Subcutaneous adipose tissue (tissue), 4 donors: ENCODE data around the gene FRMPD3. TPM values are rescaled to one million over a fixed set of nuclear protein-coding genes. Genes with fewer than 3 reads are reported as not detected.

Experiments used
- total RNA-seq, 4 donors: library from RNA; depleted of rRNA; stranded (reverse); fragments of >200 nt; gene quantifications; one replicate each; pipeline ENCODE4 v1.1.0, GENCODE V29; 2016
- TF ChIP-seq, protein P1 (sequence below): fragments of 450-650 bp; IDR thresholded peaks from one replicate; pipeline ENCODE4 v1.5.1; 2016; ENCODE audit warnings: low read depth, mild to moderate bottlenecking, control low read depth, antibody characterized with exemption, moderate library complexity

FRMPD3 gene
- total RNA-seq, 4 donors from 2014 or later: not detected

DNA sequence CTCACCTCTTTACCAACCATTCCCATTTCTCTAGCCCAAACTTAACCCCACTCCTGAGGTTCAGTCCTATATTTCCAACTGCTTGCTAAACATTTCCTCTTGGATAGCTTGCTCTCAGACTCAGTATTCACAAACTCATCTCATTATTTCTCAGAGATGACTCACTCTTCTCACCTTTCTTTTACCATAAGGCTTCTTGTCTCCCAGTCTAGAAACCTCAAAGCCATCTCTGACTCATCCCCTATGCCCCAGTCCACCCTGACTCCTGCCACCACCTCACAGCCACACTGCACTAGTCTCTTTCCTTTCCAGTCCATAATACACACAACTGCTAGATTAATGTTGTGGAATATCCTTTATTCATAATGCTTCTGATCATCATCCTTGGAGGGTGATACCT is 4.8 kb downstream of the FRMPD3 start:
- TF ChIP-seq, protein P1, sequence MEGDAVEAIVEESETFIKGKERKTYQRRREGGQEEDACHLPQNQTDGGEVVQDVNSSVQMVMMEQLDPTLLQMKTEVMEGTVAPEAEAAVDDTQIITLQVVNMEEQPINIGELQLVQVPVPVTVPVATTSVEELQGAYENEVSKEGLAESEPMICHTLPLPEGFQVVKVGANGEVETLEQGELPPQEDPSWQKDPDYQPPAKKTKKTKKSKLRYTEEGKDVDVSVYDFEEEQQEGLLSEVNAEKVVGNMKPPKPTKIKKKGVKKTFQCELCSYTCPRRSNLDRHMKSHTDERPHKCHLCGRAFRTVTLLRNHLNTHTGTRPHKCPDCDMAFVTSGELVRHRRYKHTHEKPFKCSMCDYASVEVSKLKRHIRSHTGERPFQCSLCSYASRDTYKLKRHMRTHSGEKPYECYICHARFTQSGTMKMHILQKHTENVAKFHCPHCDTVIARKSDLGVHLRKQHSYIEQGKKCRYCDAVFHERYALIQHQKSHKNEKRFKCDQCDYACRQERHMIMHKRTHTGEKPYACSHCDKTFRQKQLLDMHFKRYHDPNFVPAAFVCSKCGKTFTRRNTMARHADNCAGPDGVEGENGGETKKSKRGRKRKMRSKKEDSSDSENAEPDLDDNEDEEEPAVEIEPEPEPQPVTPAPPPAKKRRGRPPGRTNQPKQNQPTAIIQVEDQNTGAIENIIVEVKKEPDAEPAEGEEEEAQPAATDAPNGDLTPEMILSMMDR: no peak

DNA sequence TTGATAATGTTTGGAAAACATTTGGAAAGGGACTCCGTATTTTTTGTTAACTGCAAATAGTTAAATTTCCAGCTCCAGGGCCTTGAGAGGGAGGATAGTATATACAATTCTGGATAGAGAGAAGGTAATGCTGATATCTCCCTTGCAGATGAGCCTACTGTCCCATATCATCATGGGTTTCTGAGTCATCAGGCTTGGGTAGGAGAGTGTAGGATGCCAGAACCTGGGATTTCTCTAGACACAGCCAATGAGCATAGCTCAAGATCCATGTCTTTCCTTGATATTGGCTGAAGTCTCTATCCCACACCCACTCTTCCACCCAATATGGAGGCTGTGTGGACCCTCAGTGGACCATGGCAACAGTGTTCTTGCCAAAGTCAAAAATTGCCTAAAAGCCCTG is 7.8 kb downstream of the FRMPD3 start:
- TF ChIP-seq, protein P1: no peak

DNA sequence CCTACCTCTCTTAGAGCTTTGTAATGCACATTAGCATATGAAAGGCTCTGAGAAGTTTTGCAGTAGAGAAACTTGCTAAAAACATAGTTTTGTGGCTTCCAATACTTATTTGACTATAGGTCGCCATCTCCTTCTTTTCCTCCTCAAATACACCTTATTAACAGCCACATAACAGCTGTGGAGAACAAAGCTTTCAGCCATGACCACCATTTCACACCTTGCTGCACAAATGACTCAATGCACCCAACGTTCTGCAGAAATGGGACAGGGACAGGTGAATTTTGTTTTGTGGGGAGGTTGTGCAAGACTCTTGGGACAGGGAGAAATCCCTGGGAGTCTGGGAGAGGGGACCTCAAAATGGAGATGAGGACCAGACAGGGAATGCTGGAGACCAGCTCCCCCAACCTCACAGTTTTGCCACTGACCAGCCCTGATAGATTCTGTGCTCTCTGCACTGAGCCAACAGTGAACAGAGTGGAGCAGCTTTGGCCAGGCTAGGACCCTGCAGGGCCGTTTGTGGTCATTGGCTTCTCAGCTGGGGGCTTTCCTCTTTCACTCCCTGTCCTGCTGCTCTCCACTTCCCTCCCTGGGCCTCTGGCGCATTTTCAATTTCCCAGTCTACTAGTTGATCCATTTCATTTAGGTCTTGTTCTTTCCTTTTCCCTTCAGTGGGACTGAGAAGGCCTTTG is 16.6 kb downstream of the FRMPD3 start:
- TF ChIP-seq, protein P1: no peak

DNA sequence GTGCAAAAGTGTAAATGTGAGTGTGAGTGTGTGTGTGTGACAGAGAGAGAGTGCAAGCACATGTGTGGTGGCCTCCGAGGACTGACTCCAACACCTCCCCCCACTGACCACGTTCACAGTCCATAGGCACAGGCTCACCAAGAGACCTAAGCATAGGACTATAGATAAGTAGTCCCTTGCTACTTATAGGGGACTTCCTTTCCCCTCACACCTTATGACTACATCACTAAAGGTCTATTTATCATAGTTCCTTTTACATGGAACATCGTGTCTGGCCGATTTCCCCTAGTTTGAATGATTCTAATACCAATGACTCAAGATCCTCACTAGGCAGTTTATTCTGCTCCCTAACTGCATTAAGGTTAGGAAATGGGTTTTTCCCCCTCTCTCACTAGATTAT is 17.8 kb downstream of the FRMPD3 start:
- TF ChIP-seq, protein P1: no peak

DNA sequence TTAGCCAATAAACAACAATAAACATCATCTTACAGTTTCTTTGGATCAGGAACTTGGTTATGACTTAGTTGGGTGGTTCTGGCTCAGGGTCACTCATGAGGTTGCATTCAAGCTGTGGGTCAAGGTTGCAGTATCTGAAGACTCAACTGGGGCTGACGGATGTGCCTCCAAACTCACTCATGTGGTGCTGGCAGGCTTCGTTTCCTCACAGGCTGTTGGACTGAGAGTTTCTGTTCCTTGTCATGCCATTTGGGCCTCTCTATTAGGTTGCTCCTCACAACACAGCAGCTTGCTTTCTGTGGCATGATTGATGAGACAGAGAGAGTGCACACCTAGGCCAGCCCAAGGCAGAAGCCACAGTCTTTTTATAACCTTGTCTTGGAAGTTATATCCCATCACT is 20.7 kb downstream of the FRMPD3 start:
- TF ChIP-seq, protein P1: no peak

DNA sequence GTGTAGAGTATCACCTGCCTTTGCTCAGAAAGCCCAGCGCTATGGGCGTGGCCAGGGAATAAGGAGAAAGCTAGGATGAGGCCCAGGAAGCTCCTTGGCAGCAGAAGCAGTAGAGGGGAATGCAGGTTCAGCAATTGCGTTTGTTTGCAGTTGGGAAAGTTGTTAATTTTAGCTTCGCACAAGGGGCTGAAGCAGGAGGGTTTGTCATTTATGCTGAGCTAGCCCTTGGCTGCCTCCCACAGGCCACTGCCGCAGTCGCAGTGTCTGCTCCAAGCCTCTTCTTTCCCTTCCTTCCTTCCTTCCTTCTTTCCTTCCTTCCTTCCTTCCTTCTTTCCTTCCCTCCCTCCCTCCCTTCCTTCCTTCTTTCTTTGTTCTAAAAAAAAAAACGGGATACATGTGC is 21.5 kb downstream of the FRMPD3 start:
- TF ChIP-seq, protein P1: no peak

DNA sequence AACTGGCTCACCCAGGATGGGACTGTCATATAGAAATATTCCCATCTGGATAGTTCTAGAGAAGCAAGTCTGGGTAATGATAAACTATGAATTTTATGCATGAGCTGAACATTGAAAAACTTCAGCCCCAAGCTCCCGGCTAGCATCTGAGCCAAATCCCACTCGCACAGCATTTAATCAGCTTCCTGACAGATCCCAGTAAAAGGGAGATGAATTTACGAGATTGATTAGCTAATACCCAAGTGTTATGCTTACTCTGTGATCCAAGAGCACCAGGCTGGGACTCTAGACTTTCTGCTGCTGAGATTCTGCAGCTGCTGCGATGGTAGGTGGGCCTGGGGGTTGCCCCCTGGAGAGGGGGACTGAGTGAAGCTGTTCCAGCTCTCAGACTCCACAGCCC is 28.0 kb downstream of the FRMPD3 start:
- TF ChIP-seq, protein P1: no peak
